PC-3 (cell line): ENCODE data around the gene CDC16. TPM values are rescaled to one million over a fixed set of nuclear protein-coding genes. Genes with fewer than 3 reads are reported as not detected.
A peak's percentile ranks its signal among the peaks of the same experiment; 100 is the strongest.

Source experiments
- ATAC-seq: fragments of 200-7000 bp; cut with Tn5 transposase; 2 replicates; pipeline ENCODE4 v1.9.1; 2020; ENCODE audit warnings: mild to moderate bottlenecking, moderate library complexity
- BruUV-seq: library from RNA; stranded (reverse); fragments of 400-500 nt; replicated peaks from 2 replicates; lab custom pipeline; 2021; lab: Mats Ljungman, UMichigan
- CTCF ChIA-PET: fragments of 300-600 bp; sonication (Branson Sonifier 250); formaldehyde crosslinking; loops from one replicate; lab custom pipeline; 2022; ENCODE audit warnings: antibody characterized with exemption; lab: Charles Lee
- POLR2A ChIA-PET: fragments of 300-600 bp; sonication (Branson Sonifier 250); formaldehyde crosslinking; loops from one replicate; lab custom pipeline; 2022; ENCODE audit warnings: antibody characterized with exemption; ENCODE audit not compliant: unreplicated experiment; lab: Charles Lee
- DNase-seq: peaks from one replicate; pipeline ENCODE4 v3.0.0-alpha.2; 2015
- H2AFZ ChIP-seq: fragments of 300-600 bp; sonication (generic); 2 replicates; pipeline ENCODE4 v1.6.0; 2016; ENCODE audit warnings: antibody characterized with exemption, low read length
- H3F3A ChIP-seq: fragments of 300-600 bp; sonication (generic); one replicate; pipeline ENCODE4 v1.6.0; 2017; ENCODE audit warnings: antibody characterized with exemption, low read length, control low read depth, mild to moderate bottlenecking; ENCODE audit not compliant: unreplicated experiment
- H3K27ac ChIP-seq: fragments of 300-600 bp; sonication (generic); 2 replicates; pipeline ENCODE4 v1.5.1; 2016; ENCODE audit warnings: mild to moderate bottlenecking, low read length
- H3K27me3 ChIP-seq: fragments of 300-600 bp; sonication (generic); 2 replicates; pipeline ENCODE4 v1.6.1; 2016; ENCODE audit warnings: low read length, mixed read lengths
- H3K36me3 ChIP-seq: fragments of 300-600 bp; sonication (generic); 2 replicates; pipeline ENCODE4 v1.6.1; 2016; ENCODE audit warnings: low read depth, mixed run types, low read length, mixed read lengths
- H3K4me1 ChIP-seq: fragments of 300-600 bp; sonication (generic); 2 replicates; pipeline ENCODE4 v1.5.1; 2016; ENCODE audit warnings: low read length; ENCODE audit not compliant: insufficient read depth
- H3K4me2 ChIP-seq: fragments of 300-600 bp; sonication (generic); 2 replicates; pipeline ENCODE4 v1.6.0; 2016; ENCODE audit warnings: low read length
- H3K4me3 ChIP-seq: fragments of 300-600 bp; sonication (generic); 2 replicates; pipeline ENCODE4 v1.5.1; 2016; ENCODE audit warnings: mild to moderate bottlenecking, low read length, mixed read lengths
- H3K79me2 ChIP-seq: fragments of 300-600 bp; sonication (generic); 2 replicates; pipeline ENCODE4 v1.6.1; 2017; ENCODE audit warnings: low read length, mixed read lengths
- H3K9ac ChIP-seq: fragments of 300-600 bp; sonication (generic); 2 replicates; pipeline ENCODE4 v1.6.0; 2016; ENCODE audit warnings: mild to moderate bottlenecking, low read length
- H3K9me2 ChIP-seq: fragments of 300-600 bp; sonication (generic); replicated peaks from 2 replicates; pipeline ENCODE4 v1.6.1; 2016; ENCODE audit warnings: mixed run types, low read length, mixed read lengths
- H3K9me3 ChIP-seq: fragments of 300-600 bp; sonication (generic); 2 replicates; pipeline ENCODE4 v1.6.1; 2016; ENCODE audit warnings: low read length, mixed read lengths
- H4K20me1 ChIP-seq: fragments of 300-600 bp; sonication (generic); 2 replicates; pipeline ENCODE4 v1.6.1; 2016; ENCODE audit warnings: low read length, mixed read lengths
- EZH2 ChIP-seq: fragments of 300-600 bp; sonication (generic); IDR thresholded peaks from one replicate; pipeline ENCODE4 v1.6.1; 2017; ENCODE audit warnings: antibody characterized with exemption, mild to moderate bottlenecking, low read length; ENCODE audit not compliant: unreplicated experiment
- EZH2phosphoT487 ChIP-seq: fragments of 300-600 bp; sonication (generic); IDR thresholded peaks from 2 replicates; pipeline ENCODE4 v1.6.1; 2018; ENCODE audit warnings: mild to moderate bottlenecking, antibody characterized with exemption, low read length, borderline replicate concordance
- intact Hi-C: fragments of 100-400 bp; cut with micrococcal nuclease; formaldehyde crosslinking; loops from 2 replicates; pipeline ENCODE4 v1.9.0; 2023
- total RNA-seq: library from RNA; depleted of rRNA; stranded (reverse); fragments of >200 nt; gene quantifications from 2 replicates; pipeline ENCODE4 v1.2.3, GENCODE V29; 2014
- TF ChIP-seq, protein P1 (sequence below): fragments of 300-600 bp; sonication (generic); conservative IDR thresholded peaks from 2 replicates; pipeline ENCODE4 v1.5.1; 2017; ENCODE audit warnings: antibody characterized with exemption, low read depth, mild to moderate bottlenecking, low read length

CDC16 gene
- total RNA-seq, 1 experiment from 2014 or later, result 16.0 TPM

- H3K9me3 ChIP-seq, result no peaks in the 10 kb centered on the region
- no peaks in the 10 kb centered on the region for H3K9me2 ChIP-seq
- TF ChIP-seq, protein P1, sequence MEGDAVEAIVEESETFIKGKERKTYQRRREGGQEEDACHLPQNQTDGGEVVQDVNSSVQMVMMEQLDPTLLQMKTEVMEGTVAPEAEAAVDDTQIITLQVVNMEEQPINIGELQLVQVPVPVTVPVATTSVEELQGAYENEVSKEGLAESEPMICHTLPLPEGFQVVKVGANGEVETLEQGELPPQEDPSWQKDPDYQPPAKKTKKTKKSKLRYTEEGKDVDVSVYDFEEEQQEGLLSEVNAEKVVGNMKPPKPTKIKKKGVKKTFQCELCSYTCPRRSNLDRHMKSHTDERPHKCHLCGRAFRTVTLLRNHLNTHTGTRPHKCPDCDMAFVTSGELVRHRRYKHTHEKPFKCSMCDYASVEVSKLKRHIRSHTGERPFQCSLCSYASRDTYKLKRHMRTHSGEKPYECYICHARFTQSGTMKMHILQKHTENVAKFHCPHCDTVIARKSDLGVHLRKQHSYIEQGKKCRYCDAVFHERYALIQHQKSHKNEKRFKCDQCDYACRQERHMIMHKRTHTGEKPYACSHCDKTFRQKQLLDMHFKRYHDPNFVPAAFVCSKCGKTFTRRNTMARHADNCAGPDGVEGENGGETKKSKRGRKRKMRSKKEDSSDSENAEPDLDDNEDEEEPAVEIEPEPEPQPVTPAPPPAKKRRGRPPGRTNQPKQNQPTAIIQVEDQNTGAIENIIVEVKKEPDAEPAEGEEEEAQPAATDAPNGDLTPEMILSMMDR, result no peak
- H3K4me1 ChIP-seq, result peaks cover 13% of the 10 kb centered on the region
- ATAC-seq, result no peak
- H3K4me3 ChIP-seq, result no peak overlapping the region
- H2AFZ ChIP-seq, result no peak overlapping the region
- H3K9ac ChIP-seq, result no peak overlapping the region
- H3K27me3 ChIP-seq, result no peaks in the 10 kb centered on the region
- ChIA-PET POLR2A (no interaction called here), CTCF (no interaction called here)
- no peaks in the 10 kb centered on the region for H4K20me1 ChIP-seq
- no TSS peak for BruUV-seq
- 0 out of 2 replicates have a peak overlapping the region, but pooled peaks have one; percentile 2 for H3K4me2 ChIP-seq
- peaks cover 11% of the 10 kb centered on the region; the same call in 1 of the 2 replicates for H3K36me3 ChIP-seq
- DNase-seq, result no peak
- no peak overlapping the region for H3K27ac ChIP-seq
- intact Hi-C loops, result loop anchor here (2.0 kb wide), 1 partner anchor 31 kb away; the partner anchor contains the start of gene CHAMP1
- peaks cover 4% of the 10 kb centered on the region for H3F3A ChIP-seq
- peaks cover 25% of the 10 kb centered on the region for H3K79me2 ChIP-seq
These were observed 48.9 kb downstream of the CDC16 start for GRCh38 chr13:114283576-114283975.

- no peak overlapping the region for H3K4me2 ChIP-seq
- peaks cover 4% of the 10 kb centered on the region for H3F3A ChIP-seq
- peaks cover 25% of the 10 kb centered on the region for H3K79me2 ChIP-seq
- ChIA-PET POLR2A (no interaction called here), CTCF (no interaction called here)
- no peak overlapping the region for H2AFZ ChIP-seq
- intact Hi-C loops, result no loop called here
- H4K20me1 ChIP-seq, result no peaks in the 10 kb centered on the region
- H3K36me3 ChIP-seq, result peaks cover 8% of the 10 kb centered on the region; the same call in 1 of the 2 replicates
- DNase-seq, result no peak
- TF ChIP-seq, protein P1, result no peak
- no peak for TF ChIP-seq EZH2
- TF ChIP-seq EZH2phosphoT487, result no peak
- no peak overlapping the region for H3K4me3 ChIP-seq
- no peak overlapping the region for H3K9ac ChIP-seq
- H3K27me3 ChIP-seq, result no peaks in the 10 kb centered on the region
- BruUV-seq, result no TSS peak
- H3K9me3 ChIP-seq, result no peaks in the 10 kb centered on the region
- no peaks in the 10 kb centered on the region for H3K9me2 ChIP-seq
- no peak for ATAC-seq
- H3K27ac ChIP-seq, result no peak overlapping the region
- peaks cover 12% of the 10 kb centered on the region for H3K4me1 ChIP-seq
These were observed 50.0 kb downstream of the CDC16 start for GRCh38 chr13:114284680-114285079.

DNA sequence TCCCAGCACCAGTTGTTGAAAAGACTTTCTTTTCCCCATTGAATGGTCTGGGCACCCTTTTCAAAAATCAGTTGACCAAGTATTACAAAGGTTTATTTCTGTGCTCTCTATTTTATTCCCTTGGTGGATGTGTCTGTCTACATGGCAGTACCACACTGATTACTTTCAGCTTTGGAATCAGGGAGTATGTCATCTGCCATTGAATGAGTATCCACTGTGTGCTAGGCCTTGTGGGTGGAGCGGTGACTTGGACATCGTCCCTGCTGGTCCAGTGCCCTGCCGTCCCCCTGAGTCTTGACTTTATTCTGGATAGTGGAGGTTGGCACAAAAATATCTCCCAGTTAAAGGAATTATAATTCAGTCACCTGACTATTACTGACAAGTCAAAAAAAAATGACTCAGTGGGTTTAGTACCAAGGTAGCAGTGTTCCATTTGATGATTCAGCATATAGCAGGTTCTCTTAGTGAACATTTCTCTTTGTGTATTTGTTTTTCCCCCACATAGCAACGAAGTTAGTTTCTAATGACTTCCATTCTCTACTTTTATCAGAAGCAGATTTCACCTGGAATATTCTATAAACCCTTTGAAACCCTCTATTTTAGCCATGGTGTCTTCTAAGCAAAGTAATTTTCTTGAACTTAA, 50.6 kb downstream of the CDC16 start:
- H3K27me3 ChIP-seq, result no peaks in the 10 kb centered on the region
- peaks cover 2% of the 10 kb centered on the region for H3F3A ChIP-seq
- H3K9me2 ChIP-seq, result no peaks in the 10 kb centered on the region
- 0 out of 2 replicates have a peak overlapping the region, but pooled peaks have one; percentile 8 for H3K27ac ChIP-seq
- H3K4me1 ChIP-seq, result peaks cover 6% of the 10 kb centered on the region
- peaks cover 7% of the 10 kb centered on the region; the same call in 1 of the 2 replicates for H3K36me3 ChIP-seq
- H3K4me2 ChIP-seq, result peak overlapping the region; percentile 38; the same call in 1 of the 2 replicates
- TF ChIP-seq EZH2 (no peak), EZH2phosphoT487 (no peak)
- TF ChIP-seq, protein P1, result no peak
- H3K4me3 ChIP-seq, result no peak overlapping the region
- no peak for ATAC-seq
- no TSS peak for BruUV-seq
- CTCF ChIA-PET, result no interaction called here
- POLR2A ChIA-PET, result no interaction called here
- H3K9ac ChIP-seq, result no peak overlapping the region
- no peaks in the 10 kb centered on the region for H3K9me3 ChIP-seq
- DNase-seq, result peak; percentile 33
- intact Hi-C loops, result no loop called here
- H4K20me1 ChIP-seq, result no peaks in the 10 kb centered on the region
- H3K79me2 ChIP-seq, result peaks cover 25% of the 10 kb centered on the region
- no peak overlapping the region for H2AFZ ChIP-seq
